ENCODE measurements around the gene EMILIN2.

- no peak for TF ChIP-seq EZH2 (IDR thresholded peaks at IDR 0.05; ENCODE audit: borderline replicate concordance, insufficient read depth, low read depth, low read length, poor library complexity, severe bottlenecking)
- TF ChIP-seq CTCF (IDR thresholded peaks at IDR 0.05) = no peak
Measured at GRCh38 chr18:2920546-2921343, 73.9 kb downstream of the EMILIN2 start.
